ENCODE results near the gene TPRN.
"Not testable (repeated sequence)": the region's sequence is repeated elsewhere in the genome, so short reads cannot be mapped to it uniquely, and the experiment has no call there.

The TPRN gene

DNA sequence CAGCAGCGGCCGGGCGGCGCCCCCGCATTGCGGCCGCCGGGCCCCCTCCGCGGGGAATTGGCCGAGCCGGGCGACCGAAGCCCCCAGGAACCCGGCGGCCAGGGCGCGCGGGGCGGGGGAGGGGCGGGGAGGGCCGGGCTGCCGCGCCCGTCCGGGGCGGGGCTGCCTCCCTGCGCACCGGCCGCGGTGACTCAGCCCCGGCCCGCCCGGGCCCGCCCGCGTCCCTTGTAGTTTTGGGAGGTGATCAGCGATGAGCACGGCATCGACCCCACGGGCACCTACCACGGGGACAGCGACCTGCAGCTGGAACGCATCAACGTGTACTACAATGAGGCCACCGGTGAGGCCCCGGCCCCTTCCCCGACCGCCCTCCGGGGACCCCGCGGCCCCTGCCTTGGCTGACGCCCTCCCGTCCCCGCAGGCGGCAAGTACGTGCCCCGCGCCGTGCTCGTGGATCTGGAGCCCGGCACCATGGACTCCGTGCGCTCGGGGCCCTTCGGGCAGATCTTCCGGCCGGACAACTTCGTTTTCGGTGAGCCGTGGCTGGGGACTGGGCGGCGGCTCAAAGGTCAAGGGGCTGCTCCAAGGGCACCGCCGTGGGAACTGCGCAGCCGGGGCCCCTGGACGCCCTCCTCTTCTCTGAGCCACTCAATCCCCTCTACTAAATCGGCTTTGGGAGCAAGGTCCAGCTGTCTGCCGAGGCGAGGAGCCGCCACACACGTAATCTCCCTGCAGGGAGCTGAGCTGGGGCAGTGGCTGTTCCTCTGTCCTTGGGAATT, 41.1 kb upstream of the TPRN start:
- H3K27ac ChIP-seq (ENCODE audit: low read depth, low read length) = peak overlapping the region; percentile 93
- peak overlapping the region; percentile 64 for H3K9ac ChIP-seq (ENCODE audit: low read length)
- no peaks in the 10 kb centered on the region for H3K9me3 ChIP-seq (ENCODE audit: low read length)
- peaks cover 41% of the 10 kb centered on the region for H3K4me1 ChIP-seq (ENCODE audit: insufficient read depth, low read length)
- H3K36me3 ChIP-seq (ENCODE audit: insufficient read depth, low read length) = peaks cover 24% of the 10 kb centered on the region
- H3K4me3 ChIP-seq (ENCODE audit: low read depth in 1 of 2, low read length in 2 of 2) = peak overlapping the region; percentile 60 to 62
- H3K27me3 ChIP-seq (ENCODE audit: control insufficient read depth in 1 of 2, insufficient read depth in 2 of 2, low read length in 2 of 2) = no peaks in the 10 kb centered on the region

GRCh38 chr9:137240841-137241489, 40.4 kb upstream of the TPRN start, which contains the start of gene TUBB4B:
TUBB4B (plus strand) TSS chr9:137241287; CDS start chr9:137241361, 74 bp downstream.
- Histone ChIP-seq H3K36me3 (ENCODE audit: insufficient read depth, low read length) (peaks cover 24% of the 10 kb centered on the region), H3K9ac (ENCODE audit: low read length) (peak within 1 kb of the TSS; percentile 64), H3K9me3 (ENCODE audit: low read length) (no peaks in the 10 kb centered on the region), H3K4me3 (ENCODE audit: low read depth in 1 of 2, low read length in 2 of 2) (peak within 1 kb of the TSS; percentile 60 to 93), H3K27me3 (ENCODE audit: control insufficient read depth in 1 of 2, insufficient read depth in 2 of 2, low read length in 2 of 2) (peaks cover 0 to under 1% of the 10 kb centered on the region in 2 donors), H3K27ac (ENCODE audit: low read depth, low read length) (peak within 1 kb of the TSS; percentile 97), H3K4me1 (ENCODE audit: insufficient read depth, low read length) (peaks cover 48% of the 10 kb centered on the region)

GRCh38 chr9:137240318-137240840, 39.8 kb upstream of the TPRN start:
- Histone ChIP-seq H3K4me3 (ENCODE audit: low read depth in 1 of 2, low read length in 2 of 2) (peak overlapping the region; percentile 49 to 93), H3K4me1 (ENCODE audit: insufficient read depth, low read length) (peaks cover 54% of the 10 kb centered on the region), H3K9me3 (ENCODE audit: low read length) (no peaks in the 10 kb centered on the region), H3K27ac (ENCODE audit: low read depth, low read length) (peak overlapping the region; percentile 97), H3K9ac (ENCODE audit: low read length) (no peak overlapping the region), H3K27me3 (ENCODE audit: control insufficient read depth in 1 of 2, insufficient read depth in 2 of 2, low read length in 2 of 2) (peaks cover 0 to 7% of the 10 kb centered on the region in 2 donors), H3K36me3 (ENCODE audit: insufficient read depth, low read length) (peaks cover 24% of the 10 kb centered on the region)

- Histone ChIP-seq H3K4me1 (ENCODE audit: insufficient read depth, low read length) (peaks cover 55% of the 10 kb centered on the region), H3K36me3 (ENCODE audit: insufficient read depth, low read length) (peaks cover 24% of the 10 kb centered on the region), H3K27me3 (ENCODE audit: control insufficient read depth in 1 of 2, insufficient read depth in 2 of 2, low read length in 2 of 2) (peaks cover 0 to 10% of the 10 kb centered on the region in 2 donors), H3K4me3 (ENCODE audit: low read depth in 1 of 2, low read length in 2 of 2) (peak overlapping the region; percentile 49 to 93), H3K27ac (ENCODE audit: low read depth, low read length) (peak overlapping the region; percentile 97)
- H3K9me3 ChIP-seq (ENCODE audit: low read length); H3K9ac ChIP-seq (ENCODE audit: low read length): not testable (repeated sequence)
These were observed 39.1 kb upstream of the TPRN start for GRCh38 chr9:137239541-137240200.

DNA sequence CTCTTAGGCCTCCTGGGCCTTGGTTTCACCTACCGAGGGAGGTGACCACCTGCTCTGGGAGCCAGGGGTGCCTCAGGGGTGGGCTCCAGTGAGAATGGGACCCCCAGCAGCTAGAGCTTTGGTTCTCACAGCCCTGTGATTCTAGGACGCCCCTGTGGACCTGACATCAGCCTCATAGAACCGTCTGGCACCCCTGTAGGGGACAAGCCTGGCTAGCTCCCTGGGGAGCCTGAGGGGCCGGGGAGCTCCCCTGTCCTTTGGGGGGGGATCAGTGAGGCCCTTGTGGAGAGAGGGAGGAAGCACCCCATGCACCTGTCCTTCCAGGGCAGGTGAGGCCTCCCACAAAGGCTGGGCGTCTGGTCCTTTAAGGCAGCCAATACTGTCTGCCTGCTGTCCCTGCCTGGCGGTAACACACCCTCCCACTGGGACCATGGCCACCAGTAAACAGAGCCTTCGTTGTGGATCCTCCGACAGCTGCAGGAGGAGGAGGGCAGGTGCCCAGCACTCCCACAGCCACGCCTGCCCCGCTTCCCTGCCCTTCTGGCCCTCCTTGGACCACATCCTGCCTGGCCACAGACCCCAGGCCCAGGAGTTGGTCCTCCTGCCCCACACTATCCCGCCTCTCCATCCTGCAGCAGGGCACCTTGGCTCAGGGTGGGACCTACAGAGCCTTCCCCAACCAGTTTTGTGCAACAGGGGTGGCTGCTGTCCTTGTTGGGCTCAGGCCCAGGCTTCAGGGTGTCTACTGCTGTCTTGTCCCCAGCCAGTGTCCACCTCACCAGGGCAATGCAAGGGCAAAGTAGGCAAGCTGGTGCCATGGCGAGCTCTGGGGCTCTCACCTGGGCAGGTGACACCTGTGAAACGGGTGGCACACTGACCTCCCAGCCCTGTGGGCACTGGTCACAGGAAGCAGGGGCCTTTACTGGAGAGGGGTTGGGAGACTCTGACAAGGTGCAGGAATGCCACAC, 37.5 kb upstream of the TPRN start:
- H3K27me3 ChIP-seq (ENCODE audit: control insufficient read depth in 1 of 2, insufficient read depth in 2 of 2, low read length in 2 of 2) = peaks cover 0 to 15% of the 10 kb centered on the region in 2 donors
- H3K36me3 ChIP-seq (ENCODE audit: insufficient read depth, low read length) = peaks cover 14% of the 10 kb centered on the region
- no peak overlapping the region for H3K4me3 ChIP-seq (ENCODE audit: low read depth in 1 of 2, low read length in 2 of 2)
- H3K27ac ChIP-seq (ENCODE audit: low read depth, low read length) = no peak overlapping the region
- H3K9me3 ChIP-seq (ENCODE audit: low read length) = no peaks in the 10 kb centered on the region
- H3K4me1 ChIP-seq (ENCODE audit: insufficient read depth, low read length) = peaks cover 47% of the 10 kb centered on the region
- H3K9ac ChIP-seq (ENCODE audit: low read length) = no peak overlapping the region

DNA sequence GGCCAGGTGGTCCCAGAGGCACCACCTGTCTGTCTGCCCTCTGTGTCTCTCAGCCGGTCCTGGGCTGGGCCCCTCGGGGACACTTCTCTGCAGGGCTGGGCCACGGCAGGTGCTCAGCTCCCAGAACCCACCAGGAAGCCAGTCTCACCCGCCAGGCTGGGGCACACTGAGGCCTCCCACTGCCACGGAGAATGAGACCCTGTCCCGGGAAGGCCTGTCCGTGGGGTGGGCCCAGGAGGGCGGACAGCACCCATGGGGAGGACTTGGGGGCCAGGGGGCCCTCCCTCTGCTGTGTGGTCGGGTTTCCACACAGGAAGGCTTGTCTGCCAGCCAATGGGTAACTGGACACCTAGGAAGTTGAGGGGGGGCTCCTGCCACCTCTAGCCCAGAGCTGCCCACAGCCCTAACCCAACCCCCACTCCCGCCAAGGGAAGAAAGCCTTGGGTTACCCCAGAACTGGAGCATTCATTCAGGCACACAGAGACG, 36.4 kb upstream of the TPRN start:
- H3K9me3 ChIP-seq (ENCODE audit: low read length) = no peaks in the 10 kb centered on the region
- peaks cover 5% of the 10 kb centered on the region for H3K36me3 ChIP-seq (ENCODE audit: insufficient read depth, low read length)
- peaks cover 0 to 24% of the 10 kb centered on the region in 2 donors for H3K27me3 ChIP-seq (ENCODE audit: control insufficient read depth in 1 of 2, insufficient read depth in 2 of 2, low read length in 2 of 2)
- no peak overlapping the region for H3K9ac ChIP-seq (ENCODE audit: low read length)
- peaks cover 36% of the 10 kb centered on the region for H3K4me1 ChIP-seq (ENCODE audit: insufficient read depth, low read length)
- H3K4me3 ChIP-seq (ENCODE audit: low read depth in 1 of 2, low read length in 2 of 2) = no peak overlapping the region
- no peak overlapping the region for H3K27ac ChIP-seq (ENCODE audit: low read depth, low read length)

GRCh38 chr9:137236238-137236935, 35.8 kb upstream of the TPRN start:
- Histone ChIP-seq H3K27ac (ENCODE audit: low read depth, low read length) (no peak overlapping the region), H3K4me3 (ENCODE audit: low read depth in 1 of 2, low read length in 2 of 2) (peak overlapping the region; percentile 16 to 55)

DNA sequence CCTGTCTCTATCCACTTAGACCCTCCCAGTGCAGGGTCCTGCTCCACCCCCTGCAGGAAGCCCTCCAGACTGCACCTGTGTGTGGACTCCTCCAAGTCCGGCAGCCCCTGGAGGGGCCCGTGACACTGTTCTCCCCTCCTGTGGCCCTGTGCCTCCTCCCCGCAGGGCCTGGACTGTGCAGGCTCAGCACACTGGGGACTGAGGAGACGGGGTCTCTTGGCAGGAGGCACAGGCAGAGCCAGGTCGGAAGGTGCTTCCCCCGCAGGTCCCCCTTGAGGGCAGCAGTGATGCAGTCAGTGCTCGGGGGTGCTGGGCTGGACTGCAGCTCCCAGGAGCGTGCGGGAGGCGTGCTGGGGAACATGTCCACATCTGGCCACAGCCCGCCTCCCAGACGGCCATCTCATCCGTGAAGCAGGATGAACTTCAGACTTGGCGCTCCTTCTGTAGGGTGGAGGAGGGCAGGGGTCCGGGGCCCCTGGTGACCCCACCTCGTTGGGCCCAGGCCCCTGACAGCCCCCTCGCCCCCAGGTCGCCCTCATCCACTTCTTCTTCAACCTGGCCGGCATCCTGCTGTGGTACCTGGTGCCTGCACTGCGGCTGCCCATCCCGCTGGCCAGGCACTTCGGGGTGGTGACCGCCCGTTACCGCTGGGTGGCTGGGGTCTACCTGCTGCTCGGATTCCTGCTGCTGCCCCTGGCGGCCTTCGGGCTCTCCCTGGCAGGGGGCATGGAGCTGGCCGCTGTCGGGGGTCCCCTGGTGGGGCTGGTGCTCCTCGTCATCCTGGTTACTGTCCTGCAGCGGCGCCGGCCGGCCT, 35.1 kb upstream of the TPRN start:
- no peaks in the 10 kb centered on the region for H3K9me3 ChIP-seq (ENCODE audit: low read length)
- peaks cover 2 to 37% of the 10 kb centered on the region in 2 donors for H3K27me3 ChIP-seq (ENCODE audit: control insufficient read depth in 1 of 2, insufficient read depth in 2 of 2, low read length in 2 of 2)
- H3K27ac ChIP-seq (ENCODE audit: low read depth, low read length) = no peak overlapping the region
- H3K36me3 ChIP-seq (ENCODE audit: insufficient read depth, low read length) = peaks cover 5% of the 10 kb centered on the region
- H3K4me1 ChIP-seq (ENCODE audit: insufficient read depth, low read length) = peaks cover 36% of the 10 kb centered on the region
- H3K9ac ChIP-seq (ENCODE audit: low read length) = no peak overlapping the region
- H3K4me3 ChIP-seq (ENCODE audit: low read depth in 1 of 2, low read length in 2 of 2) = peak overlapping the region; percentile 16 to 55

More at GRCh38 chr9:137236238-137236935, 35.8 kb upstream of the TPRN start:
- Histone ChIP-seq H3K36me3 (ENCODE audit: insufficient read depth, low read length) (peaks cover 5% of the 10 kb centered on the region), H3K4me1 (ENCODE audit: insufficient read depth, low read length) (peaks cover 36% of the 10 kb centered on the region), H3K9ac (ENCODE audit: low read length) (no peak overlapping the region), H3K27me3 (ENCODE audit: control insufficient read depth in 1 of 2, insufficient read depth in 2 of 2, low read length in 2 of 2) (peaks cover 0 to 30% of the 10 kb centered on the region in 2 donors), H3K9me3 (ENCODE audit: low read length) (no peaks in the 10 kb centered on the region)

DNA sequence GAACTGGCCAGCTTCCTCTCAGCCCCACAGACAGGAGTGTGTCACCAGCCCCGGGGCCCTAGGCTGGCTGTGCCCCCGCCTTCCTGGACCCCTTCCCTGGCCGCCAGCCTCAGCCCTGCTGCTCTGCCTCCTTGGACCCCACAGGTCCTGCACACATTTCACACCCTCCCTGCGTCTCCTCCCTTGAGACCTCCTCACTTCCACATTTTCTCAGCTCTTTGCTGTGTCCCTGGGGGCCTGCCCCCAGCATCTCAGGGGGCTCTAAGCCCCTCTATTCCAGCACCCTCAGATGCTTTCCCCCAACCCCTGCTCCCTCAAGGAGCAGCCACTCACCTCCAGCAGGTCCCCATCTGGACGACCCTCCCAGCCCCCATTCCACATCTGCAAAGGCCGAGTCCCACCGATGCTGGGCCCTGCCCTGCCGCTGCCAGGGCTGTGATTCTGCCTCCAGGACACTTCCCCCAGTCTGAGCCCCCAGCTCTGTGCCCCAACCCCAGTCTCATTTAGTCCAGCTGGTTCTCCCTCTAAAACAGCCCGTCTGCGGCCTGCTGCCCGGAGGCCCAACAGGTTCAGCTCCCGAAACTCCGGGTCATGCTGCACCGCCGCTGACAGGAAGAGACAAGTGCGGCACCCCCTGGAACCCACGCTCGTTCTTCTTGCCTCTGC, 34.4 kb upstream of the TPRN start:
- Histone ChIP-seq H3K27me3 (ENCODE audit: control insufficient read depth in 1 of 2, insufficient read depth in 2 of 2, low read length in 2 of 2) (peaks cover 4 to 45% of the 10 kb centered on the region in 2 donors), H3K36me3 (ENCODE audit: insufficient read depth, low read length) (peaks cover 5% of the 10 kb centered on the region), H3K27ac (ENCODE audit: low read depth, low read length) (no peak overlapping the region), H3K9ac (ENCODE audit: low read length) (no peak overlapping the region), H3K4me3 (ENCODE audit: low read depth in 1 of 2, low read length in 2 of 2) (no peak overlapping the region), H3K9me3 (ENCODE audit: low read length) (no peaks in the 10 kb centered on the region), H3K4me1 (ENCODE audit: insufficient read depth, low read length) (peaks cover 36% of the 10 kb centered on the region)

All from muscle layer of colon (tissue), 2 donors.